Mesenchymal stem cell (in vitro differentiated cells and primary cell): ENCODE results near the gene LY6G5C.

ENCODE experiments used
- DNase-seq: peaks from one replicate; pipeline ENCODE4 v3.0.0-alpha.2; 2013
- H2AFZ ChIP-seq: one replicate; pipeline ENCODE4 v1.6.1; 2013; ENCODE audit warnings: low read depth, mild to moderate bottlenecking, control low read depth, inconsistent platforms, low read length, moderate library complexity
- H2AK5ac ChIP-seq: 2 replicates; pipeline ENCODE4 v1.6.1; 2013; ENCODE audit warnings: low read length, moderate library complexity, mild to moderate bottlenecking, inconsistent platforms; ENCODE audit not compliant: severe bottlenecking
- H2BK120ac ChIP-seq: one replicate; pipeline ENCODE4 v1.6.1; 2013; ENCODE audit warnings: low read depth, mild to moderate bottlenecking, inconsistent platforms, low read length, moderate library complexity
- H2BK12ac ChIP-seq, 2 experiments: one replicate each; pipeline ENCODE4 v1.6.1; 2013; ENCODE audit warnings: inconsistent platforms in 2 of 2, low read length in 2 of 2, mild to moderate bottlenecking in 2 of 2, moderate library complexity in 2 of 2, control low read depth in 1 of 2
- H2BK15ac ChIP-seq: one replicate; pipeline ENCODE4 v1.6.1; 2013; ENCODE audit warnings: mild to moderate bottlenecking, low read depth, inconsistent platforms; ENCODE audit not compliant: poor library complexity, severe bottlenecking
- H2BK5ac ChIP-seq: 2 replicates; pipeline ENCODE4 v1.6.1; 2013; ENCODE audit warnings: low read depth, mild to moderate bottlenecking, low read length, control low read depth, inconsistent platforms; ENCODE audit not compliant: poor library complexity, severe bottlenecking
- H3K14ac ChIP-seq, 2 experiments: one replicate each; pipeline ENCODE4 v1.6.1; 2013; ENCODE audit warnings: inconsistent platforms in 2 of 2, low read length in 2 of 2, control low read depth in 1 of 2, mild to moderate bottlenecking in 1 of 2, moderate library complexity in 1 of 2
- H3K18ac ChIP-seq, 2 experiments: one replicate each; pipeline ENCODE4 v1.6.1; 2013; ENCODE audit warnings: inconsistent platforms in 2 of 2, low read length in 2 of 2, control low read depth in 1 of 2, low read depth in 1 of 2, mild to moderate bottlenecking in 1 of 2
- H3K23ac ChIP-seq, 2 experiments: one replicate each; pipeline ENCODE4 v1.6.1; 2013; ENCODE audit warnings: inconsistent platforms in 2 of 2, low read length in 2 of 2, mild to moderate bottlenecking in 2 of 2, moderate library complexity in 2 of 2, control low read depth in 1 of 2
- H3K27ac ChIP-seq: 2 replicates; pipeline ENCODE4 v1.5.1; 2013; ENCODE audit warnings: mild to moderate bottlenecking, moderate library complexity, low read length, control low read depth, inconsistent platforms; ENCODE audit not compliant: poor library complexity, severe bottlenecking
- H3K27me3 ChIP-seq, 2 experiments: 2 replicates each; pipeline versions ENCODE4 v1.6.1 to v1.7.0; 2013; ENCODE audit warnings: low read length in 2 of 2, mild to moderate bottlenecking in 2 of 2, moderate library complexity in 2 of 2, control low read depth in 1 of 2, inconsistent platforms in 1 of 2; ENCODE audit not compliant: control insufficient read depth in 1 of 2, insufficient read depth in 1 of 2
- H3K36me3 ChIP-seq, 2 experiments: 2 replicates each; pipeline versions ENCODE4 v1.6.1 to v1.7.0; 2013; ENCODE audit warnings: low read length in 2 of 2, control low read depth in 1 of 2, inconsistent platforms in 1 of 2, low read depth in 1 of 2, mild to moderate bottlenecking in 1 of 2; ENCODE audit not compliant: insufficient read depth in 2 of 2, control insufficient read depth in 1 of 2
- H3K4ac ChIP-seq, 2 experiments: one replicate each; pipeline ENCODE4 v1.6.1; 2013; ENCODE audit warnings: inconsistent platforms in 2 of 2, low read length in 2 of 2, mild to moderate bottlenecking in 2 of 2, moderate library complexity in 2 of 2, control low read depth in 1 of 2, low read depth in 1 of 2
- H3K4me1 ChIP-seq: 2 replicates; pipeline ENCODE4 v1.6.1; 2013; ENCODE audit warnings: low read depth, low read length, control low read depth; ENCODE audit not compliant: control insufficient read depth, insufficient read depth
- H3K4me2 ChIP-seq: 2 replicates; pipeline ENCODE4 v1.6.1; 2013; ENCODE audit warnings: low read length, mild to moderate bottlenecking, inconsistent platforms; ENCODE audit not compliant: poor library complexity, severe bottlenecking
- H3K4me3 ChIP-seq, 2 experiments: 2 replicates each; pipeline versions ENCODE4 v1.5.1 to v1.7.0; 2013; ENCODE audit warnings: low read length in 2 of 2, mild to moderate bottlenecking in 2 of 2, control low read depth in 1 of 2, low read depth in 1 of 2; ENCODE audit not compliant: insufficient read depth in 1 of 2
- H3K79me1 ChIP-seq: replicated peaks from 2 replicates; pipeline ENCODE4 v1.6.1; 2013; ENCODE audit warnings: mild to moderate bottlenecking, control low read depth, low read length, inconsistent platforms; ENCODE audit not compliant: poor library complexity, severe bottlenecking
- H3K9ac ChIP-seq: 2 replicates; pipeline ENCODE4 v1.7.0; 2013; ENCODE audit warnings: mild to moderate bottlenecking, low read length, moderate library complexity
- H3K9me3 ChIP-seq: 2 replicates; pipeline ENCODE4 v1.7.0; 2013; ENCODE audit warnings: mild to moderate bottlenecking, low read length; ENCODE audit not compliant: control insufficient read depth
- H4K8ac ChIP-seq: one replicate; pipeline ENCODE4 v1.6.1; 2013; ENCODE audit warnings: inconsistent platforms, mild to moderate bottlenecking, low read length, moderate library complexity
- H4K91ac ChIP-seq: one replicate; pipeline ENCODE4 v1.6.1; 2013; ENCODE audit warnings: mild to moderate bottlenecking, low read length, inconsistent platforms
- WGBS: methylation state at CpG from one replicate; pipeline ENCODE4 v1.1.7; 2013; ENCODE audit warnings: mixed read lengths; 5-methylcytosine and 5-hydroxymethylcytosine counted together

Gene LY6G5C

DNA sequence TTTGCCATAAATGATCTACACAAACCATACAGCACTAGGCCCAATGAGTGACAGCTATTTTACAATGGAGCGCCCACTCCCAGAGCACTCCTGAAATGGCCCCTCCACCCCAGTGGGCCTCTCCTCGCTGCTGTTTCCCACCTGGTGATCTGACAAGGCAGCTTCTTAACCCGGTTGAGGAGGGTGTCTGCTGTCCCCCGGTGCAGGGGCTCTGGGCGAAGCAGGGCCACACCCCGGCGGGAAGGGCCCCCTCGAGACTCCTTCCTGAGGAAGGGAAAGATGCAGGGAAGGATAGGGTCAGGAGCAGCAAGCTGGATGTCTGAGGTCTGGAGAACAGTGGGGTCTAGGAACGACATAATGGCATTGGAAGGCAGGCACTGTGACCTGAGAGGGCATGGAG, 12.0 kb upstream of the LY6G5C start:
- Histone ChIP-seq H2AK5ac (no peak overlapping the region), H2BK12ac (no peak overlapping the region), H3K9me3 (no peaks in the 10 kb centered on the region), H3K4me3 (no peak overlapping the region), H3K27me3 (no peaks in the 10 kb centered on the region), H3K18ac (no peak overlapping the region), H3K23ac (no peak overlapping the region), H3K4ac (no peak overlapping the region), H2BK120ac (no peak overlapping the region), H2BK5ac (no peak overlapping the region), H2BK15ac (no peak overlapping the region), H3K79me1 (peaks cover 13% of the 10 kb centered on the region), H3K27ac (no peak overlapping the region), H4K8ac (no peak overlapping the region), H3K14ac (no peak overlapping the region), H3K36me3 (peaks cover 72 to 85% of the 10 kb centered on the region in 2 experiments), H3K4me1 (peaks cover 2% of the 10 kb centered on the region), H4K91ac (no peak overlapping the region), H3K4me2 (no peak overlapping the region), H3K9ac (no peak overlapping the region), H2AFZ (no peak overlapping the region)
- no peak for DNase-seq
- 92% methylated on average over 9 of the region's 9 CpGs for WGBS

DNA sequence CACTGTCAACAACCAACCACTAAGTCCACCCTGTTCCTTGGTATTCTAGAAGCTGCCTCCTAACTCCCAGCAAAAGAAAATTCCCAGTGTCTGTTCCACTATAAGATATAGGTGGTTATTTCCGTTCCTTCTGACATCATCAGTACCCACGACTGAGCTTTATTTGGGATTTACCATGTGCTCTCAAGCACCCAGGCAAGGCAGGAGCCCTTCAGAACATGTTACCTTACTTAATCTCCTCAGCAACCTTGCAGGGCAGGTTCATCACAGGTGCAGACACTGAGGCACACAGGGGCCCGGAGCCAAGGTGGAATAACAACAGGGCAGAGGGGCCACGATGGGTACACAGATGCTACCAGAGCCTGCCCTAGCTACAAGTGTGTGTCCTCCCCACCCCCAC, 11.5 kb upstream of the LY6G5C start:
- Histone ChIP-seq H3K9me3 (no peaks in the 10 kb centered on the region), H3K27me3 (no peaks in the 10 kb centered on the region), H4K91ac (no peak overlapping the region), H4K8ac (no peak overlapping the region), H2BK15ac (no peak overlapping the region), H3K18ac (no peak overlapping the region), H2BK5ac (no peak overlapping the region), H3K4me1 (peaks cover 2% of the 10 kb centered on the region), H3K23ac (no peak overlapping the region), H2BK12ac (no peak overlapping the region), H3K79me1 (peaks cover 9% of the 10 kb centered on the region), H3K14ac (no peak overlapping the region), H3K4me2 (no peak overlapping the region), H2AK5ac (no peak overlapping the region), H3K9ac (no peak overlapping the region), H3K4me3 (no peak overlapping the region), H3K4ac (no peak overlapping the region), H3K27ac (no peak overlapping the region), H3K36me3 (peaks cover 77 to 90% of the 10 kb centered on the region in 2 experiments), H2AFZ (no peak overlapping the region), H2BK120ac (no peak overlapping the region)
- 93% methylated on average over 4 of the region's 4 CpGs for WGBS
- no peak for DNase-seq

DNA sequence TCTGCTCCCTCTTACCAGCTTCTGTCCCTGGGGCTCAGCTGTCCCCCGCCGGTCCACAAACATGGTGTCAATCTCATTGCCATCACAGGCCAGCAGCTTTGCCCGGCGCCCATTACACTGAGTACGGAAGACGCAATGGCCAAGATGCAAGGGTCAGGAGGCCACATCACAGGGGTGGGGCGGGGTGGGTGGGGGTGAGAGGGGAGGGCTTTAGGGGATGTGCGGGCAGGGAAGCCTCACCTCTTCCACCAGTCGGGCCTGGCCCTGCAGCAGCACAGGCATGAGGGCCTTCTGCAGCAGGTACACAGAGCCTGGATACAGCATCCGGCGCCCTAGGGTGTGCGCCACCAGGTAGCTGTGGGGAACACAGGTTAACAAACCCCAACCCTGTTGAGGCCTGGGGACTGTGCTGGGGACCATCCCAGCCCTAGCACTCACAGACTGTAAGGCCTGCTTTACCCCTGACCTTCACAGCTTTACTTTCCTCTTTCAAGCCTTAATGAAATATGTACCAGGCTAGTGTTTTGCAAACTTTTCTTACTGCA, 10.8 kb upstream of the LY6G5C start:
- Histone ChIP-seq H3K4ac (no peak overlapping the region), H3K36me3 (peaks cover 80 to 92% of the 10 kb centered on the region in 2 experiments), H3K9ac (no peak overlapping the region), H3K23ac (no peak overlapping the region), H3K27me3 (no peaks in the 10 kb centered on the region), H3K4me3 (no peak overlapping the region), H2AK5ac (no peak overlapping the region), H2BK120ac (no peak overlapping the region), H2BK5ac (no peak overlapping the region), H3K79me1 (peaks cover 9% of the 10 kb centered on the region), H4K8ac (no peak overlapping the region), H4K91ac (no peak overlapping the region), H2AFZ (no peak overlapping the region), H3K9me3 (no peaks in the 10 kb centered on the region), H3K27ac (no peak overlapping the region), H3K14ac (no peak overlapping the region), H3K18ac (no peak overlapping the region), H3K4me1 (peaks cover 2% of the 10 kb centered on the region), H3K4me2 (no peak overlapping the region), H2BK15ac (no peak overlapping the region), H2BK12ac (no peak overlapping the region)
- DNase-seq: no peak
- 98% methylated on average over 12 of the region's 12 CpGs for WGBS

DNA sequence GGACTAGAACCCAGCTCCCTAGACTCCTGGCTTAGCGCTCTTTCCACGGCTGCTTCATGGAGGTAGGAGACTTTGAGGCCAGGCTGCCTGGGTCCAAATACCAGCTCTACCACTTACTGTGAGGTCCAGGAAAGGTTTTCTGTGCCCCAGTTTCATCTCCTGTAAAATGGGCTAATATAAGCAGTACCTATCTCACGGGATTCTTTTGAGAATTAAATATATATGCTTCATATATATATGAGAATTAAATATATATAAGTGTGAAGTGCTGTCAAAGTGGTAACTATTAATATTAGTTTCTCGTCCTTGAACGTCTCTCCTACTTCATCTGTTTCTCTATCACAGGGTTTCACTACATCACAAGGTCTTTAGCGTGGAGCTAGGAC, 10.2 kb upstream of the LY6G5C start:
- Histone ChIP-seq H3K4me2 (no peak overlapping the region), H3K18ac (no peak overlapping the region), H3K4ac (no peak overlapping the region), H2BK120ac (no peak overlapping the region), H3K27ac (no peak overlapping the region), H4K8ac (no peak overlapping the region), H3K36me3 (peaks cover 85 to 93% of the 10 kb centered on the region in 2 experiments), H3K79me1 (peaks cover 9% of the 10 kb centered on the region), H2BK15ac (no peak overlapping the region), H3K9ac (no peak overlapping the region), H3K4me1 (peaks cover 2% of the 10 kb centered on the region), H3K9me3 (no peaks in the 10 kb centered on the region), H2BK12ac (no peak overlapping the region), H2BK5ac (no peak overlapping the region), H3K4me3 (no peak overlapping the region), H2AFZ (no peak overlapping the region), H4K91ac (no peak overlapping the region), H3K23ac (no peak overlapping the region), H3K14ac (no peak overlapping the region), H2AK5ac (no peak overlapping the region), H3K27me3 (no peaks in the 10 kb centered on the region)
- DNase-seq: no peak
- WGBS: 96% methylated on average over 4 of the region's 6 CpGs
